ENCODE measurements around the gene GRM8. TPM values are rescaled to one million over a fixed set of nuclear protein-coding genes. Genes with fewer than 3 reads are reported as not detected.

The GRM8 gene
- total and polyA plus RNA-seq, 9 of the 15 experiments (the other 6 are each of a cell fraction or from before 2014, with no cell fraction given) = 0.13 TPM; not detected in 7

GRCh38 chr7:126441745-126442144 is 811.0 kb downstream of the GRM8 start:
- H3K9me3 ChIP-seq (replicated peaks; ENCODE audit: control insufficient read depth, insufficient read depth, low read depth, low read length) = 0 out of 2 replicates have a peak, but pooled peaks cover 1% of the 10 kb centered on the region

More at GRCh38 chr7:126441745-126442144, 811.0 kb downstream of the GRM8 start:
- in situ Hi-C loops (cut with MboI) = no loop called here
- Histone ChIP-seq H3K27ac (ENCODE audit: extremely low read depth, low read depth, low read length) (no peak overlapping the region), H3K4me2 (ENCODE audit: insufficient read depth, low read length) (no peak overlapping the region), H2AFZ (ENCODE audit: low read depth, low read length) (no peak overlapping the region), H3K36me3 (ENCODE audit: control insufficient read depth, insufficient read depth, low read length) (no peaks in the 10 kb centered on the region), H3K79me2 (ENCODE audit: control insufficient read depth, insufficient read depth, low read length) (no peaks in the 10 kb centered on the region), H3K9me1 (ENCODE audit: control insufficient read depth, insufficient read depth, low read length) (no peaks in the 10 kb centered on the region), H3K9ac (ENCODE audit: insufficient read depth in 1 of 2, low read depth in 2 of 2, low read length in 2 of 2) (no peak overlapping the region), H3K4me3 (no peak overlapping the region), H4K20me1 (replicated peaks; ENCODE audit: control insufficient read depth, insufficient read depth, low read length) (no peaks in the 10 kb centered on the region), H3K27me3 (ENCODE audit: control insufficient read depth in 2 of 2, insufficient read depth in 2 of 2, low read length in 2 of 2) (no peaks in the 10 kb centered on the region), H3K4me1 (replicated peaks in 1 of 2; ENCODE audit: control insufficient read depth in 2 of 2, insufficient read depth in 2 of 2, low read length in 2 of 2) (no peaks in the 10 kb centered on the region)
- ATAC-seq = no peak
- DNase-seq (ENCODE audit: extremely low read depth in 1 of 4, low spot score in 3 of 4) = no peak
- ChIA-PET POLR2A (no interaction called here), CTCF (ENCODE audit: low intra/inter-chr PET ratio) (no interaction called here)
- no peak for FAIRE-seq
- BruUV-seq (replicated peaks) = no TSS peak
- TF ChIP-seq ZKSCAN1 (IDR thresholded peaks at IDR 0.05; ENCODE audit: low read depth, low read length) = no peak
- TF ChIP-seq PHF21A (IDR thresholded peaks at IDR 0.05; ENCODE audit: borderline replicate concordance, low read depth) = no peak
- no peak for TF ChIP-seq SP2 (IDR thresholded peaks at IDR 0.05; ENCODE audit: extremely low read depth, low read depth, low read length, poor library complexity, severe bottlenecking)
- no peak for TF ChIP-seq ZNF785 (CRISPR knock-in tag; IDR thresholded peaks at IDR 0.05)
- TF ChIP-seq ESRRB (CRISPR knock-in tag; IDR thresholded peaks at IDR 0.05; ENCODE audit: borderline replicate concordance) = no peak
- no peak for TF ChIP-seq GABPA (tag; conservative IDR thresholded peaks at IDR 0.05; ENCODE audit: low read depth)
- TF ChIP-seq HSF4 (CRISPR knock-in tag; IDR thresholded peaks at IDR 0.05; ENCODE audit: borderline replicate concordance) = no peak
- no peak for TF ChIP-seq CREM (IDR thresholded peaks at IDR 0.05; ENCODE audit: low read depth)
- TF ChIP-seq CTBP1 (IDR thresholded peaks at IDR 0.05; ENCODE audit: borderline replicate concordance) = no peak
- TF ChIP-seq MXD1 (CRISPR knock-in tag; IDR thresholded peaks at IDR 0.05; ENCODE audit: borderline replicate concordance, poor library complexity, severe bottlenecking) = no peak
- no peak for TF ChIP-seq DLX4 (CRISPR knock-in tag; IDR thresholded peaks at IDR 0.05)
- no peak for TF ChIP-seq KLF6 (CRISPR knock-in tag; IDR thresholded peaks at IDR 0.05; ENCODE audit: borderline replicate concordance)
- TF ChIP-seq ZNF175 (CRISPR knock-in tag; IDR thresholded peaks at IDR 0.05; ENCODE audit: low read depth) = no peak
- no peak for TF ChIP-seq MBD2 (IDR thresholded peaks at IDR 0.05; ENCODE audit: borderline replicate concordance, low read depth)
- TF ChIP-seq CEBPG (CRISPR knock-in tag; IDR thresholded peaks at IDR 0.05) = no peak
- TF ChIP-seq CEBPG (tag; conservative IDR thresholded peaks at IDR 0.05 in 1 of 2, IDR thresholded peaks at IDR 0.05 in 1 of 2) = no peak
- TF ChIP-seq ASH1L (IDR thresholded peaks at IDR 0.05; ENCODE audit: borderline replicate concordance, low read depth, partially characterized antibody) = no peak
- intact Hi-C loops (cut with micrococcal nuclease) = no loop called here
- WGBS (ENCODE audit: insufficient coverage, low coverage, missing lambda C conversion rate) = 0% methylated on average over 2 of the region's 2 CpGs

Data from K562 (cell line).